RWPE2 (cell line): ENCODE measurements around the gene SIPA1L3.

ENCODE experiments used
- ATAC-seq: fragments of 200-7000 bp; cut with Tn5 transposase; 3 replicates; pipeline ENCODE4 v1.9.1; 2021; ENCODE audit warnings: low read depth
- DNase-seq: peaks from one replicate; pipeline ENCODE4 v3.0.0-alpha.2; 2020; ENCODE audit warnings: low spot score
- H3K27ac ChIP-seq: fragments of 450-650 bp; 2 replicates; pipeline ENCODE4 v1.5.1; 2017; ENCODE audit warnings: mild to moderate bottlenecking; ENCODE audit not compliant: poor library complexity, severe bottlenecking
- H3K27me3 ChIP-seq: fragments of 250-450 bp; sonication (Bioruptor Pico); 2 replicates; pipeline ENCODE4 v1.5.1; 2021; ENCODE audit warnings: mild to moderate bottlenecking, moderate library complexity; ENCODE audit not compliant: insufficient read depth, poor library complexity, severe bottlenecking
- H3K36me3 ChIP-seq: fragments of 250-450 bp; sonication (Bioruptor Pico); 2 replicates; pipeline ENCODE4 v1.5.1; 2020; ENCODE audit warnings: low read depth, mild to moderate bottlenecking, moderate library complexity
- H3K4me1 ChIP-seq: fragments of 250-450 bp; sonication (Bioruptor Pico); 2 replicates; pipeline ENCODE4 v1.5.1; 2021; ENCODE audit warnings: mild to moderate bottlenecking, moderate library complexity; ENCODE audit not compliant: insufficient read depth, poor library complexity, severe bottlenecking
- H3K4me3 ChIP-seq: fragments of 250-450 bp; sonication (Bioruptor Pico); 2 replicates; pipeline ENCODE4 v1.5.1; 2021; ENCODE audit warnings: mild to moderate bottlenecking, moderate library complexity; ENCODE audit not compliant: severe bottlenecking
- H3K9me3 ChIP-seq: fragments of 250-450 bp; sonication (Bioruptor Pico); 2 replicates; pipeline ENCODE4 v1.5.1; 2021; ENCODE audit warnings: mild to moderate bottlenecking, moderate library complexity; ENCODE audit not compliant: severe bottlenecking
- CTCF ChIP-seq: fragments of 450-650 bp; IDR thresholded peaks from one replicate; pipeline ENCODE4 v1.5.1; 2017; ENCODE audit warnings: mild to moderate bottlenecking, moderate library complexity; ENCODE audit not compliant: poor library complexity, severe bottlenecking

Gene SIPA1L3

GRCh38 chr19:38190061-38190460 lies 283.1 kb downstream of the SIPA1L3 start:
- DNase-seq (no peak), ATAC-seq (no peak)
- H3K4me1 ChIP-seq = no peaks in the 10 kb centered on the region
- H3K9me3 ChIP-seq = no peaks in the 10 kb centered on the region
- no peak for TF ChIP-seq CTCF
- peaks cover 38% of the 10 kb centered on the region for H3K36me3 ChIP-seq
- no peak overlapping the region for H3K4me3 ChIP-seq
- no peaks in the 10 kb centered on the region for H3K27me3 ChIP-seq
- no peak overlapping the region for H3K27ac ChIP-seq

GRCh38 chr19:38190793-38191192 lies 283.8 kb downstream of the SIPA1L3 start:
- Histone ChIP-seq H3K4me3 (no peak overlapping the region), H3K27ac (no peak overlapping the region), H3K36me3 (peaks cover 35% of the 10 kb centered on the region), H3K9me3 (no peaks in the 10 kb centered on the region), H3K4me1 (no peaks in the 10 kb centered on the region), H3K27me3 (no peaks in the 10 kb centered on the region)
- no peak for TF ChIP-seq CTCF
- no peak for DNase-seq
- ATAC-seq = no peak

GRCh38 chr19:38191747-38192146 lies 284.7 kb downstream of the SIPA1L3 start:
- H3K9me3 ChIP-seq = no peaks in the 10 kb centered on the region
- DNase-seq = no peak
- no peaks in the 10 kb centered on the region for H3K27me3 ChIP-seq
- ATAC-seq = no peak
- no peaks in the 10 kb centered on the region for H3K4me1 ChIP-seq
- H3K36me3 ChIP-seq = peaks cover 33% of the 10 kb centered on the region
- TF ChIP-seq CTCF = no peak
- H3K4me3 ChIP-seq = no peak overlapping the region
- no peak overlapping the region for H3K27ac ChIP-seq

GRCh38 chr19:38193445-38193844 lies 286.4 kb downstream of the SIPA1L3 start:
- DNase-seq = no peak
- no peak overlapping the region for H3K27ac ChIP-seq
- no peaks in the 10 kb centered on the region for H3K27me3 ChIP-seq
- no peaks in the 10 kb centered on the region for H3K9me3 ChIP-seq
- peaks cover 36% of the 10 kb centered on the region for H3K36me3 ChIP-seq
- H3K4me3 ChIP-seq = no peak overlapping the region
- H3K4me1 ChIP-seq = no peaks in the 10 kb centered on the region
- TF ChIP-seq CTCF = no peak
- ATAC-seq = no peak

DNA sequence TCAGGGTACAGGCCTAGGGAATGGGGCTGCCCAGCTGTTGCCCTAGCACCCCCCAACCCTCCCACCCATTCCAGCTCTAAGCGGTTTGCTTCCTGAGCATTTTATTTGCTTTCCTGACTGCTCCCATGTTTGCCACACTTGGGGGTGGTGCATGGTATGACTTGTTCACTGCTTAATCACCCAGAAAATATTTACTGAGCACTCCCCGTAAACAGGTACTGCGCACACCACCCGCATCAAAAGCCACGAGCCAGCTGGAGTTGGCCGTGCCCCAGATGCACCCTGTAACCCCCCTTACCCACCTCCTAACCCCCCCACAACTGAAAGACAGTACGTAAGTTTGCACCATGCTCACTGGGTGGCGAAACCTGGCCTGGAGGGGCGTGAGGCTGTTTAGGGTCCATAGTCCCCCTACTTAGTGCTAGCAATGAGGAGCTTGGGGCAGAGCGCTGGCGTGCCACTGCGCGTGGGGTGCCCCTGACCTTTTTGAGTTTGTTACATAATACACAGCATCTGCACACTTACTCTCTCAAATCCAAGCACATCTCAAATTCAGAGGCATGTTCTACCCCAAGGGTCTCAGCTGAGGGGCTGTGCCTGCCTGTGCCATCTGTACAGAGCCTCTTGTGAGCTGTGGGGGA lies 287.2 kb downstream of the SIPA1L3 start:
- Histone ChIP-seq H3K4me1 (no peaks in the 10 kb centered on the region), H3K27ac (no peak overlapping the region), H3K36me3 (peaks cover 38% of the 10 kb centered on the region), H3K4me3 (no peak overlapping the region), H3K9me3 (no peaks in the 10 kb centered on the region), H3K27me3 (no peaks in the 10 kb centered on the region)
- DNase-seq (no peak), ATAC-seq (peak; percentile 68)
- TF ChIP-seq CTCF = no peak
